Activated CD4-positive, alpha-beta T cell treated with anti-CD3 and anti-CD28 coated beads for 4 hours (primary cell): ENCODE results near the gene SPECC1.
"Not testable (repeated sequence)": the region's sequence is repeated elsewhere in the genome, so short reads cannot be mapped to it uniquely, and the experiment has no call there.

ENCODE experiments used
- DNase-seq, 2 donors: peaks; one replicate each; pipeline ENCODE4 v3.0.0-alpha.2; 2020

Gene SPECC1

GRCh38 chr17:20012017-20012536, 2.9 kb downstream of the SPECC1 start:
- DNase-seq: no peak

GRCh38 chr17:20016475-20016992, 7.4 kb downstream of the SPECC1 start:
- DNase-seq: not testable (repeated sequence)

- no peak for DNase-seq
Observed at GRCh38 chr17:20022701-20023100, 13.5 kb downstream of the SPECC1 start.

- no peak for DNase-seq
Observed at GRCh38 chr17:20026960-20027359, 17.8 kb downstream of the SPECC1 start.

- no peak for DNase-seq
Observed at GRCh38 chr17:20028443-20028842, 19.3 kb downstream of the SPECC1 start.

GRCh38 chr17:20032636-20033035, 23.5 kb downstream of the SPECC1 start:
- DNase-seq: no peak

- no peak for DNase-seq
Observed at GRCh38 chr17:20033415-20033814, 24.3 kb downstream of the SPECC1 start.

- DNase-seq: no peak
Observed at GRCh38 chr17:20035501-20035900, 26.3 kb downstream of the SPECC1 start.

GRCh38 chr17:20037286-20037685, 28.1 kb downstream of the SPECC1 start:
- DNase-seq: not testable (repeated sequence)

- DNase-seq: no peak
Observed at GRCh38 chr17:20039037-20039436, 29.9 kb downstream of the SPECC1 start.

GRCh38 chr17:20040216-20040615, 31.1 kb downstream of the SPECC1 start:
- DNase-seq: no peak

- DNase-seq: no peak
Observed at GRCh38 chr17:20043021-20043420, 33.9 kb downstream of the SPECC1 start.

- DNase-seq: no peak
Observed at GRCh38 chr17:20045476-20045875, 36.3 kb downstream of the SPECC1 start.

GRCh38 chr17:20046629-20047028, 37.5 kb downstream of the SPECC1 start:
- DNase-seq: no peak

- no peak for DNase-seq
Observed at GRCh38 chr17:20051624-20052023, 42.5 kb downstream of the SPECC1 start.

- no peak for DNase-seq
Observed at GRCh38 chr17:20053361-20053964, 44.3 kb downstream of the SPECC1 start.

- DNase-seq: no peak
Observed at GRCh38 chr17:20059728-20060188, 50.6 kb downstream of the SPECC1 start.

GRCh38 chr17:20063665-20064648, 54.8 kb downstream of the SPECC1 start:
- no peak for DNase-seq

- no peak for DNase-seq
Observed at GRCh38 chr17:20066253-20066652, 57.1 kb downstream of the SPECC1 start.

GRCh38 chr17:20067711-20068110, 58.6 kb downstream of the SPECC1 start:
- DNase-seq: no peak

- no peak for DNase-seq
Observed at GRCh38 chr17:20068445-20068844, 59.3 kb downstream of the SPECC1 start.

- DNase-seq: no peak
Observed at GRCh38 chr17:20071824-20072691, 62.9 kb downstream of the SPECC1 start.

- DNase-seq: no peak
Observed at GRCh38 chr17:20072692-20072992, 63.5 kb downstream of the SPECC1 start.
